Prostate gland (tissue), 2 donors: ENCODE measurements around the gene ANKRD13D.

Experiments
- POLR2A ChIP-seq: fragments of 450-650 bp; IDR thresholded peaks from one replicate; pipeline ENCODE4 v1.6.1; 2016; ENCODE audit warnings: antibody characterized with exemption, mild to moderate bottlenecking
- POLR2AphosphoS5 ChIP-seq: sonication (generic); formaldehyde crosslinking; IDR thresholded peaks from one replicate; pipeline ENCODE4 v1.6.1; 2017; ENCODE audit warnings: antibody characterized with exemption
- TF ChIP-seq, protein P1 (sequence below), 4 experiments: fragments of 200-600 bp in 2 of 4; fragments of 450-650 bp in 2 of 4; sonication (generic) in 2 of 4; IDR thresholded peaks; 1 replicate in 3 of 4; 2 replicates in 1 of 4; pipeline ENCODE4 v1.5.1; 2016 to 2019; ENCODE audit warnings: antibody characterized with exemption in 4 of 4, mild to moderate bottlenecking in 2 of 4, moderate library complexity in 2 of 4

DNA sequence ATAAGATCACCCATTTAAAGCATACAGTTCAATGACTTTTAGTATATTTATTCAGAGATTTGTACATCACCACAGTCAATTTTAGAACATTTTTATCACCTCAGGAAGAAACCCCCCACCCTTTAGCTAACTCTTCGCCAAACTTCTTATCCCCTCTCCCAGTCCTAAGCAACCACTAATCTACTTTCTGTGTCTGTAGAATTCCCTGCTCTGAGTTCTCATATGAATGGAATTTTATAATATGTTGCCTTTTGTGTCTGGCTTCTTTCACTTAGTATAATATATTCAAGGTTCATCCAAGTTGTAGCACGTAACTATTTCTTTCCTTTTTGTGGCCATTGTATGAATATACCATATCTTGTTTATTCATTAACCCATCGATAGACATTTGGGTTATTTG, 3.6 kb downstream of the ANKRD13D start:
- no peak for TF ChIP-seq POLR2A
- TF ChIP-seq POLR2AphosphoS5 = no peak
- TF ChIP-seq, protein P1, sequence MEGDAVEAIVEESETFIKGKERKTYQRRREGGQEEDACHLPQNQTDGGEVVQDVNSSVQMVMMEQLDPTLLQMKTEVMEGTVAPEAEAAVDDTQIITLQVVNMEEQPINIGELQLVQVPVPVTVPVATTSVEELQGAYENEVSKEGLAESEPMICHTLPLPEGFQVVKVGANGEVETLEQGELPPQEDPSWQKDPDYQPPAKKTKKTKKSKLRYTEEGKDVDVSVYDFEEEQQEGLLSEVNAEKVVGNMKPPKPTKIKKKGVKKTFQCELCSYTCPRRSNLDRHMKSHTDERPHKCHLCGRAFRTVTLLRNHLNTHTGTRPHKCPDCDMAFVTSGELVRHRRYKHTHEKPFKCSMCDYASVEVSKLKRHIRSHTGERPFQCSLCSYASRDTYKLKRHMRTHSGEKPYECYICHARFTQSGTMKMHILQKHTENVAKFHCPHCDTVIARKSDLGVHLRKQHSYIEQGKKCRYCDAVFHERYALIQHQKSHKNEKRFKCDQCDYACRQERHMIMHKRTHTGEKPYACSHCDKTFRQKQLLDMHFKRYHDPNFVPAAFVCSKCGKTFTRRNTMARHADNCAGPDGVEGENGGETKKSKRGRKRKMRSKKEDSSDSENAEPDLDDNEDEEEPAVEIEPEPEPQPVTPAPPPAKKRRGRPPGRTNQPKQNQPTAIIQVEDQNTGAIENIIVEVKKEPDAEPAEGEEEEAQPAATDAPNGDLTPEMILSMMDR (IDR thresholded peaks at IDR 0.05) = no peak
